HepG2 (cell line): ENCODE measurements around the gene CEL. TPM values are rescaled to one million over a fixed set of nuclear protein-coding genes. Genes with fewer than 3 reads are reported as not detected.

Experiments
- ATAC-seq: fragments of 200-7000 bp; cut with Tn5 transposase; 3 replicates; pipeline ENCODE4 v1.9.1; 2020; ENCODE audit warnings: mild to moderate bottlenecking, moderate library complexity
- BruUV-seq: library from RNA; stranded (reverse); fragments of 400-500 nt; replicated peaks from 2 replicates; lab custom pipeline; 2021; lab: Mats Ljungman, UMichigan
- CTCF ChIA-PET: fragments of 300-600 bp; formaldehyde crosslinking; extraction: SDS; loops from one replicate; lab custom pipeline; 2021; ENCODE audit warnings: low total read pairs, inconsistent platforms, low intra/inter-chr PET ratio; lab: Yijun Ruan, JAX
- POLR2A ChIA-PET: fragments of 350-600 bp; sonication (Branson Sonifier 250); formaldehyde crosslinking; loops from one replicate; lab custom pipeline; 2020; ENCODE audit warnings: antibody characterized with exemption, inconsistent platforms; lab: Yijun Ruan, JAX
- DNase-seq: peaks from one replicate; pipeline ENCODE4 v3.0.0-alpha.2; 2015; ENCODE audit warnings: low spot score
- FAIRE-seq: peaks from 3 replicates; lab custom pipeline; 2011; peaks lifted over from hg19 to GRCh38; lab: Jason Lieb, UNC
- H2AFZ ChIP-seq: one replicate; pipeline ENCODE4 v1.6.1; 2011; ENCODE audit warnings: low read length, inconsistent platforms
- H3K27ac ChIP-seq: fragments of 300-600 bp; 3 replicates; pipeline ENCODE4 v1.8.0; 2011; ENCODE audit warnings: mixed run types, mild to moderate bottlenecking, mixed read lengths, low read length, inconsistent platforms; ENCODE audit not compliant: insufficient read depth; ENCODE audit errors: extremely low read length
- H3K27me3 ChIP-seq, 2 experiments: fragments of 200-600 bp in 1 of 2; 2 replicates in 1 of 2; 3 replicates in 1 of 2; pipeline versions ENCODE4 v1.6.0 to v1.8.0; 2011; ENCODE audit warnings: low read length in 2 of 2, mild to moderate bottlenecking in 2 of 2, moderate library complexity in 2 of 2, inconsistent platforms in 1 of 2; ENCODE audit not compliant: insufficient read depth in 2 of 2, control insufficient read depth in 1 of 2
- H3K36me3 ChIP-seq, 2 experiments: fragments of 200-600 bp in 1 of 2; replicated peaks in 1 of 2; 2 replicates in 1 of 2; 3 replicates in 1 of 2; pipeline versions ENCODE4 v1.5.1 to v1.8.0; 2011; ENCODE audit warnings: low read length in 2 of 2, inconsistent platforms in 1 of 2; ENCODE audit not compliant: insufficient read depth in 2 of 2, control insufficient read depth in 1 of 2
- H3K4me1 ChIP-seq: 2 replicates; pipeline ENCODE4 v1.5.1; 2012; ENCODE audit warnings: low read length, inconsistent platforms; ENCODE audit not compliant: insufficient read depth
- H3K4me2 ChIP-seq: 2 replicates; pipeline ENCODE4 v1.6.0; 2011; ENCODE audit warnings: low read depth, low read length, inconsistent platforms
- H3K4me3 ChIP-seq, 3 experiments: fragments of 200-600 bp in 1 of 3; sonication (generic), shearing (Covaris generic) in 1 of 3; replicated peaks in 1 of 3; 2 replicates each; pipeline ENCODE4 v1.5.1; 2011 to 2016; ENCODE audit warnings: low read length in 3 of 3, inconsistent platforms in 2 of 3, low read depth in 2 of 3, mild to moderate bottlenecking in 2 of 3, control low read depth in 1 of 3, mixed read lengths in 1 of 3; ENCODE audit not compliant: insufficient read depth in 1 of 3
- H3K79me2 ChIP-seq: one replicate; pipeline ENCODE4 v1.6.1; 2011; ENCODE audit warnings: low read length, inconsistent platforms; ENCODE audit not compliant: insufficient read depth
- H3K9ac ChIP-seq: 2 replicates; pipeline ENCODE4 v1.6.0; 2011; ENCODE audit warnings: mild to moderate bottlenecking, low read depth, low read length, inconsistent platforms; ENCODE audit not compliant: insufficient read depth
- H3K9me3 ChIP-seq: 2 replicates; pipeline ENCODE4 v1.5.1; 2012; ENCODE audit warnings: mild to moderate bottlenecking, low read length
- H4K20me1 ChIP-seq: 2 replicates; pipeline ENCODE4 v1.6.0; 2011; ENCODE audit warnings: inconsistent platforms, mild to moderate bottlenecking, low read length, moderate library complexity; ENCODE audit not compliant: insufficient read depth
- GRHL1 ChIP-seq: sonication (generic); formaldehyde crosslinking; conservative IDR thresholded peaks from 2 replicates; pipeline ENCODE4 v1.8.0; 2022; ENCODE audit warnings: missing genetic modification reagents
- IRF1 ChIP-seq: sonication (generic); formaldehyde crosslinking; IDR thresholded peaks from 2 replicates; pipeline ENCODE4 v1.4.0; 2020; ENCODE audit warnings: low read depth, mild to moderate bottlenecking, missing genetic modification reagents
- MAF1 ChIP-seq: sonication (generic); formaldehyde crosslinking; IDR thresholded peaks from 2 replicates; pipeline ENCODE4 v1.5.0; 2020; ENCODE audit warnings: missing genetic modification reagents, borderline replicate concordance
- MEIS1 ChIP-seq: sonication (generic); formaldehyde crosslinking; IDR thresholded peaks from 2 replicates; pipeline ENCODE4 v1.9.0; 2021; ENCODE audit warnings: mild to moderate bottlenecking, missing genetic modification reagents, moderate library complexity, borderline replicate concordance
- MIER2 ChIP-seq: IDR thresholded peaks from 2 replicates; pipeline ENCODE4 v1.6.1; 2016; ENCODE audit warnings: missing biosample characterization, missing genetic modification reagents
- ONECUT2 ChIP-seq: sonication (generic); formaldehyde crosslinking; IDR thresholded peaks from 2 replicates; pipeline ENCODE4 v1.4.0; 2020; ENCODE audit warnings: missing genetic modification reagents
- RARA ChIP-seq: IDR thresholded peaks from 2 replicates; pipeline ENCODE4 v1.6.1; 2016; ENCODE audit warnings: missing genetic modification reagents, missing compliant biosample characterization
- SNAPC5 ChIP-seq: sonication (generic); formaldehyde crosslinking; IDR thresholded peaks from 2 replicates; pipeline ENCODE4 v1.8.1; 2023; ENCODE audit warnings: mild to moderate bottlenecking, missing genetic modification reagents, borderline replicate concordance
- SPEN ChIP-seq: sonication (generic); formaldehyde crosslinking; IDR thresholded peaks from 2 replicates; pipeline ENCODE4 v1.5.1; 2020; ENCODE audit warnings: low read depth, mild to moderate bottlenecking, missing genetic modification reagents
- YEATS2 ChIP-seq: sonication (generic); formaldehyde crosslinking; IDR thresholded peaks from 2 replicates; pipeline ENCODE4 v1.4.0; 2020; ENCODE audit warnings: missing genetic modification reagents, borderline replicate concordance
- ZBTB20 ChIP-seq: sonication (generic); formaldehyde crosslinking; IDR thresholded peaks from 2 replicates; pipeline ENCODE4 v1.8.1; 2023; ENCODE audit warnings: missing genetic modification reagents, low read depth, mild to moderate bottlenecking, borderline replicate concordance
- ZNF121 ChIP-seq: sonication (generic); formaldehyde crosslinking; IDR thresholded peaks from 2 replicates; pipeline ENCODE4 v1.5.0; 2020; ENCODE audit warnings: mild to moderate bottlenecking, missing genetic modification reagents
- ZNF343 ChIP-seq: sonication (generic); formaldehyde crosslinking; IDR thresholded peaks from 2 replicates; pipeline ENCODE4 v1.4.0; 2020; ENCODE audit warnings: mild to moderate bottlenecking, missing genetic modification reagents
- ZNF468 ChIP-seq: sonication (generic); formaldehyde crosslinking; IDR thresholded peaks from 2 replicates; pipeline ENCODE4 v1.8.0; 2022; ENCODE audit warnings: mild to moderate bottlenecking, moderate library complexity, missing genetic modification reagents
- ZNF564 ChIP-seq: sonication (generic); formaldehyde crosslinking; IDR thresholded peaks from 2 replicates; pipeline ENCODE4 v1.8.1; 2023; ENCODE audit warnings: mild to moderate bottlenecking, missing genetic modification reagents
- ZNF615 ChIP-seq: sonication (generic); formaldehyde crosslinking; IDR thresholded peaks from 2 replicates; pipeline ENCODE4 v1.5.0; 2020; ENCODE audit warnings: mild to moderate bottlenecking, missing genetic modification reagents, borderline replicate concordance
- ZNF616 ChIP-seq: sonication (generic); formaldehyde crosslinking; IDR thresholded peaks from 2 replicates; pipeline ENCODE4 v1.5.0; 2020; ENCODE audit warnings: low read depth, mild to moderate bottlenecking, missing genetic modification reagents
- ZNF749 ChIP-seq: sonication (generic); formaldehyde crosslinking; IDR thresholded peaks from 2 replicates; pipeline ENCODE4 v1.8.0; 2022; ENCODE audit warnings: mild to moderate bottlenecking, missing genetic modification reagents, moderate library complexity, borderline replicate concordance
- WGBS: methylation state at CpG from one replicate; pipeline ENCODE4 v1.1.6; 2017; ENCODE audit warnings: low lambda C conversion rate; 5-methylcytosine and 5-hydroxymethylcytosine counted together
- in situ Hi-C: cut with HindIII; loops from 2 replicates; pipeline ENCODE4 v1.10.0; 2017; ENCODE audit warnings: low pct_unique_long_range_greater_than_20kb; ENCODE audit not compliant: extremely low pct_ligation_motif_present
- intact Hi-C: fragments of 100-400 bp; cut with micrococcal nuclease; formaldehyde crosslinking; loops from one replicate; pipeline ENCODE4 v1.10.0; 2022; ENCODE audit not compliant: unreplicated experiment
- polyA plus RNA-seq, 8 experiments: library from polyadenylated mRNA; depleted of rRNA in 3 of 8; stranded (reverse) in 7 of 8; unstranded in 1 of 8; fragments of >200 nt; fragmentation: Illumina TruSeq in 4 of 8; extraction: Trizol in 4 of 8; gene quantifications; 2 replicates each; pipeline versions ENCODE4 v1.2.1 to v1.2.3, GENCODE V29; 2011 to 2016; ENCODE audit warnings: low read depth in 4 of 8, missing spikeins in 1 of 8, mixed read lengths in 1 of 8; ENCODE audit not compliant: insufficient read depth in 1 of 8
- total RNA-seq, 5 experiments: library from RNA; depleted of rRNA; stranded (reverse); fragments of >200 nt; fragmentation: Illumina TruSeq; extraction: Trizol; gene quantifications; 2 replicates each; pipeline ENCODE4 v1.2.3, GENCODE V29; 2016; ENCODE audit warnings: low read depth in 1 of 5

The CEL gene
- total and polyA plus RNA-seq, 2 of the 13 experiments (the other 11 are each of a cell fraction or from before 2014, with no cell fraction given) = 0.63 to 1.5 TPM

- in situ Hi-C loops = loop anchor here (10.0 kb wide), 1 partner anchor 98 kb away; no protein-coding TSS in a partner anchor
- no peaks in the 10 kb centered on the region for H3K4me1 ChIP-seq
- peaks cover 35 to 79% of the 10 kb centered on the region in 2 experiments for H3K36me3 ChIP-seq
- ChIA-PET POLR2A (no interaction called here), CTCF (no interaction called here)
- no peak overlapping the region for H3K4me3 ChIP-seq
- H3K27ac ChIP-seq = no peak overlapping the region
- H2AFZ ChIP-seq = no peak overlapping the region
- no peaks in the 10 kb centered on the region for H3K27me3 ChIP-seq
- H3K9ac ChIP-seq = no peak overlapping the region
- WGBS = 98% methylated on average over 9 of the region's 9 CpGs
- H3K79me2 ChIP-seq = no peaks in the 10 kb centered on the region
- H3K9me3 ChIP-seq = no peaks in the 10 kb centered on the region
- no peak for ATAC-seq
- BruUV-seq = no TSS peak
- TF ChIP-seq YEATS2 (CRISPR knock-in tag) (no peak), ZNF468 (no peak), ZBTB20 (CRISPR knock-in tag) (no peak), SNAPC5 (CRISPR knock-in tag) (no peak), MEIS1 (CRISPR knock-in tag) (no peak), ZNF616 (CRISPR knock-in tag) (no peak), ONECUT2 (CRISPR knock-in tag) (no peak), ZNF749 (CRISPR knock-in tag) (no peak), ZNF564 (CRISPR knock-in tag) (no peak), SPEN (CRISPR knock-in tag) (no peak), ZNF615 (CRISPR knock-in tag) (no peak), GRHL1 (CRISPR knock-in tag) (no peak), ZNF343 (CRISPR knock-in tag) (no peak), IRF1 (CRISPR knock-in tag) (no peak), ZNF121 (CRISPR knock-in tag) (no peak), MAF1 (no peak), RARA (CRISPR knock-in tag) (no peak), MIER2 (CRISPR knock-in tag) (no peak)
- TF ChIP-seq, all 625 proteins: peak for 0
- DNase-seq = no peak
- intact Hi-C loops = no loop called here
- H4K20me1 ChIP-seq = no peaks in the 10 kb centered on the region
- H3K4me2 ChIP-seq = no peak overlapping the region
- FAIRE-seq = no peak
Measured at GRCh38 chr9:133046196-133046899, 15.4 kb upstream of the CEL start.
